Pulmonary artery endothelial cell (primary cell): ENCODE results near the gene WDR46. TPM values are rescaled to one million over a fixed set of nuclear protein-coding genes. Genes with fewer than 3 reads are reported as not detected.

Experiments used
- DNase-seq: peaks from one replicate; pipeline ENCODE4 v3.0.0-alpha.2; 2011; ENCODE audit warnings: low read depth, low spot score
- total RNA-seq: library from RNA; depleted of rRNA; stranded (reverse); fragments of >200 nt; gene quantifications from 2 replicates; pipeline ENCODE4 v1.2.3, GENCODE V29; 2014

WDR46 gene
- total RNA-seq: 90.2 and 94.7 TPM in 2 replicates

GRCh38 chr6:33288921-33289783 lies at the start of gene WDR46, which contains the start of gene PFDN6:
Gene WDR46 (minus strand): TSS chr6:33289239. CDS start chr6:33289170, 69 bp downstream.
Gene PFDN6 (plus strand): TSS chr6:33289601. CDS start chr6:33289857, 256 bp downstream.
- peak; percentile 72 for DNase-seq

GRCh38 chr6:33336495-33336894 lies 47.5 kb upstream of the WDR46 start:
- no peak for DNase-seq

GRCh38 chr6:33335916-33336315 lies 46.9 kb upstream of the WDR46 start:
- DNase-seq: no peak

DNA sequence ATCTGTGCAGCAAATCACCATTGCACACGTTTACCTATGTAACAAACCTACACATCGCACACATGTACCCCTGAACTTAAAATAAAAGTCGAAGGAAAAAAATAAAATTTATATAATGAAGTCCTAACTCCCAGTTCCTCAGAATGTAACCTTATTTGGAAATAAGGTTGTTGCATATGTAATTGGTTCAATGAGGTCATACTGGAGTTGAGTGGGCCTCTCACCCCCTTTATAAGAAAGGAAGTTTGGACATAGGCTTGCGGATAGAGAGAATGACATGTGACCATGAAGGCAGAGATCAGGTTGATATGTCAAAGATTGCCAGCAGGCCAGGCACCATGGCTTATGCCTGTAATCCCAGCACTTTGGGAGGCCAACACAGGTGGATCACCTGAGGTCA lies 44.6 kb upstream of the WDR46 start:
- DNase-seq: no peak

- DNase-seq: no peak
Measured at GRCh38 chr6:33330736-33331135, 41.7 kb upstream of the WDR46 start.

DNA sequence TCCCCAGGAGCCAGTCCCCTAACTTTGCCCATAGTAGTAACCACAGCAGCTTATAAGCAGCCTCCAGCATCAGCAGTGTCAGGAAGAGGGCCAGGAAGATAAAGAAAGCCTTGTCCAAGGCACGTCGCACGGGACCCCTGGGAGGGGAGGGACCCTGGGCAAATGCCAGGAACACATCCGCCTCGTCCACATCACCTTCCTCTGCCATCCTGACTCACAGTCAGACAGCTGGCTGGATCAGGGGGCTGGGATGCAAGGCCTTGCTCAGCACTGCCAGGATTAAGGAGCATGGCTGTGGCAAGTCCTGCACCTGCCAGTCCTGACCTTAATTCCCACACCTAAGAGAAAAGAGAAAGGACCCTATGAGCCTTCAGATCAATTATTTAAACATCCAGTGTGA lies 40.0 kb upstream of the WDR46 start:
- DNase-seq: no peak

GRCh38 chr6:33324125-33324524 lies 35.1 kb upstream of the WDR46 start:
- DNase-seq: no peak

DNA sequence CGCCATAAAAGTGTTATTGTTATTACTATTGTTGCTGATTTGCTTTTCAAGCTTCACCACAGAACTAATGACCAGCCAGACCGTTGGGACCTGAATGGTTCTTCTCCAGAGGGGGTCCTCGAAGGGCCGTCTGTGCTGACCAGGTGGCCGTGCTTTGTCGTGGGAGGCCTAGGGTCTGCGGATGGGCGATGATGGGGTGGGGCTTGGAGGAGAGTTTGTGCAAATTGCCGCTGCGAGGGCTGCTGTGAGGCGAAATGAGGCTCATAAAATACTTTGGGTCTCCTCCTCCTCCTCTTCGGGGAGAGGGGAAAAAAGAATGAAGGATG lies 34.5 kb upstream of the WDR46 start:
- no peak for DNase-seq

DNA sequence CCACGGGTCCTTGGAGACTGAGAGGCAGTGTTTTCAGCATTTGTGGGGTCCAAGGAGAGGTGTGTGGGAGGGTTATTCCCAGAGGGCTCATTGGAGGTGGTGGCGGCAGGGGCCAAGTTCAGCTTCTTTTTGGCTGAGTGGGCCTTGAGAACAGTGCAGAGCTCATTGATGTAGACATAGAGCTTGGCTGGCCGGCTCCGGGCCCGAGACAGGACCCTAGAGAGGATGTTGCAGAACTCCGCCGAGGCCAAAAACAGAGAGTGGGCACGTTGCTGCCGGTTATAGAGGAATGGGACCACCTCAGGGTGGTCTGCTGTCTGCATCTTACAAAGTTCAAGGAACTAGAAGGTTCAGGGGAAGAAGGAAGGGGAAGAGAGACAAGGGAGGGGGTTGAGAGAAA lies 32.2 kb upstream of the WDR46 start:
- DNase-seq: no peak

DNA sequence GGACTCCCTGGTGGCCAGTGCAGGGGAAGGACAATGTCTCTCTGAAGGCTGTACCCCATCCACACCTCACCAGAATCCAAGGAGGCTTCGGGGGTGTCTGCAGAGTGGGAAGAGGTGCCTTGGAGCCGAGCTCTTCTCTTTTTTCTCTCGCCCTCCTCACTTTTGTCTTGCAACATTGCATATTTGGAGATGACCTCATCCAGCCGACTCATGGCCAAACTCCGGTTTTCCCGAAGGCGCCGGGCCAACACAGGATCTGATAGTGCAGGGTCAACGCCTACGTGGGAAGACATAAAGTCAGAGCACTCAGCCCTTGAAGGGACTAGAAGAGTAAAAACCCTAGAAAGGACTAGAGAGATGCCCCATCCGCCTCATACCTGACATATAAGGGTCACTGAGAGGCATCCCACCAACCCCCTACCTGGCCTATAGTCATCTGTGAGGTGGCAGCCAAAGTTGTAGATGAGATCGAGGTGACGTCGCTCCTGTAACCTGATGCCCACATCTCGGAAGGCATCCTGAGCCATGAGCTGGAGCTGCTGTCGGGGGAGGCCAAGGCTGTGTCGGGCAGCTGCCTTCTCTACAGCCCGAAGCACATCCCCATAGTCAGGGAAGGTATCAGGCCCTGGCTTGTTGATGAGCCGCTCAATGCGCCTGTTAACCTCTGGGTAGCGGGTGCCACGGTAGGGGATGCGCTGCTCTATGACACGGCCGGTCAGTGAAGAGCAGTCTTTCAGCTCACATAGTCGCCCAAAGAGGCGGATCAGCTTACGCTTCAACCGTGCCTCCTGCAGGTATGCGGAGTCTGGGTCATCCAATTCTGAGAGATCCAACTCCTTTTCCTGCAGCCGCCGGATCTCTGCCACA lies 31.5 kb upstream of the WDR46 start:
- DNase-seq: no peak

GRCh38 chr6:33319939-33320314 lies 30.9 kb upstream of the WDR46 start:
- DNase-seq: no peak

GRCh38 chr6:33318426-33319073 lies 29.5 kb upstream of the WDR46 start:
- no peak for DNase-seq

DNA sequence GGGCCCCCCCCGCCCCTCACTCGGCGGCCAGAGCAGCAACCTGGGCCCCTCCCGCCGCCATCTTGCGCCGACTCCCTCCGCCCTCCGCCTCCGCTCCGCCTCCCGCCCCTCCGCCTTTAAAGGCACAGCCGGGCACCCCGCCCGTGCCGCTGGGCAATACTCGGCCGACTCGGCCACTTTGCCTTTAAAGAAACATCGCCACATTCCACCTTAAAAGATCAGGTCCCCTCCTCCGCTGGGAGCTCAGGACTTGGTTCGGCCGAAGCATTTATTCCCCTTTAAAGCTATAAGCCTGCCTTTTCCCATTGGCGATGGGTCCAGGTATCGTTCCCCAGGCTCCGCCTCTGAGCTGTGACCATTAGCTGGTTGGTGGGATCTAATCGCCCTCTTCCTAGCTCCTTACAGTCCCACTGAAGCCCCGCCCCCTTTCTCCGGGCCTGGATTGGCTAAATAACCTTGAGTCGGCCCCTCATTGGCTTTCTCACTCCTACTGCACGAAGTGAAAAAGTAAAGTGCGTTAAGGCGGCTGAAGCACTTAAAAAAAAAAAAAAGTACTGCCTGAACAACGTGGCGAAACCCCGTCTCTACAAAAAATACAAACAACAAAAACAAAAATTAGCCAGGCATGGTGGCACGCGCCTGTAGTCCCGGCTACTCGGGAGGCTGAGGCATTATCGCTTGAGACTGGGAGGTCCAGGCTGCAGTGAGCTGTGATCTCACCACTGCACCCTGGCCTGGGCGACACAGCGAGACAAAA lies 28.8 kb upstream of the WDR46 start, which contains the start of gene ZBTB22:
Gene ZBTB22 (minus strand): TSS at position 76 of the 757 bp plus-strand sequence. CDS start 828 bp downstream, outside the sequence.
- DNase-seq: peak; percentile 98

GRCh38 chr6:33317419-33317668 lies 28.3 kb upstream of the WDR46 start:
- no peak for DNase-seq

DNA sequence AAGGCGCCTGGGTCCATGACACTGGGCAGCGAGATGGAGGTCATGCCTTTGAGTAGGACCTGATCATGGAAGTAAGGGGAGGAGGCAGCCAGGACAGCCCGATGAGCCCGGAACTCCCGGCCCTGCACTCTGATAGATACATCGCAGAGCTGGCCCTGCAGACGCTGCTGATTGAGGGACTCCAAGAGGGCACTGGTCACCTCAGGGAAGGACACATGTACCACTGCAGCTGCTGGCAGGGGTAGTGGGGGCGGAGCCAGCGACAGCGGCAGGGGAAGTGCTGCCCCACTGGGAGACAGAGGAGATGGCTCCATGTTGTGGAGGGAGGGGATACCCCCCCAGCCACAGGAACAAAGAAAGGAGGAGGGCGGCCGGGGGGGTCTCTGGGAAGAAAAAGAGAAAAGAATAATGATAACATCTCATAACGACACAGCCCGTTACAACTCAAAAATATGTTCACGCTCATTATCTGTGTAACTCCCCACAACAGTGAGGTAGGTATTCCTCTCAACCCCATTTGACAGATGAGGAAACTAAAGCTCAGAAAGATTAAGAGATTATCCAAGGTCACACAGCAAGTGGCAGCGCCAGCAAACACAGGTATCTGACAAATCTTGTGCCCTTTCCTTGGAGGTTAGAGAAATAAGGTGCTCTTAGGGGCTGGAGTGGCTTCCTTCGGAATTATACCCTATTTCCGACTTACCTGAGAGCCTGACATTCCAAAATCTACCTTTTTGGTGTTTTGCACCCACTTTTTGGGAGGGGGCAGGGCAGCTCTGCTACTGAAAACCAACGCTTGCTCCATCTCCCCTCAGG lies 27.8 kb upstream of the WDR46 start:
- DNase-seq: no peak

GRCh38 chr6:33315793-33316602 lies 27.0 kb upstream of the WDR46 start:
- no peak for DNase-seq

DNA sequence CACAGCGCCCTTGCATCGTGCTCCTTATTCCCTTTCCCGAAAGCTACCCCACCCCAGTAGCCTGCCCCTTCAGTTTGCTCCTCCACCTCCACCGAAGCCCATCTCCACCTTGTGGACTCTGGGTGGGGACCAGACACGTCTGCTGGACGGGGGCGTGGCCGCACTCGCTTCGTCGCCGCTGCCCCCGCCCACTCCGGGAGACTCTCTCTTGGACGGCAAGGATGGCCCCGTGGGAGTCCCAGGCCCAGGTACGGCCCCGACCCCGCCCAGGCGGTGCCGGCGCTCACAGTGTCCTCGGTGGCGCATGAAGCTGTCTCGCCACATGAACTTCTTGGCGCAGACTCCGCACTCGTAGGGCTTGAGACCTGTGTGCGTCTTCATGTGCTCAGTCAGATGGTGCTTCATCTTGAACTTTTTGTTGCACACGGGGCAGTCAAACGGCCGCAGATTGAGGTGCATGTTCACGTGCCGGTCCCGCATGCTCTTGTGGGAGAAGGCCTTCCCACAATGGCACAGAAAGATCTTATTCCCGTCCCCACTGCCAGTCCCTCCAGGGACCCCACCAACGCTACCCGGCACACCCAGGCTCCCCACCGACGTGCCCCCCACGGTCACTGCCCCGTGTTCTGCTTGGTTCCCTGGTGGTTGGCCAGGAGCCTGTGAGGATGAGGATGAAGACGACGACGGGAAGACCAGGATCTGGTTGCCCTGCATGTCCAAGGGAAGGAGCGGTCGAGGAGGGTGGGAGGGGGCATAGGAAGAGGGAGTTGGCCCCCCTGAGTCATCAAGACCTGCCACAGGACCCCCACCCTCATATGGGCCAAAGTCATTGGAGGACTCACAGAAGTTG lies 26.1 kb upstream of the WDR46 start:
- DNase-seq: no peak

- DNase-seq: no peak
Measured at GRCh38 chr6:33314515-33314942, 25.5 kb upstream of the WDR46 start.
